ENCODE results near the gene MTHFD2L. TPM values are rescaled to one million over a fixed set of nuclear protein-coding genes. Genes with fewer than 3 reads are reported as not detected.
A peak's percentile ranks its signal among the peaks of the same experiment; 100 is the strongest.

The MTHFD2L gene
- total RNA-seq, 1 experiment from 2014 or later: 24.1 TPM

DNA sequence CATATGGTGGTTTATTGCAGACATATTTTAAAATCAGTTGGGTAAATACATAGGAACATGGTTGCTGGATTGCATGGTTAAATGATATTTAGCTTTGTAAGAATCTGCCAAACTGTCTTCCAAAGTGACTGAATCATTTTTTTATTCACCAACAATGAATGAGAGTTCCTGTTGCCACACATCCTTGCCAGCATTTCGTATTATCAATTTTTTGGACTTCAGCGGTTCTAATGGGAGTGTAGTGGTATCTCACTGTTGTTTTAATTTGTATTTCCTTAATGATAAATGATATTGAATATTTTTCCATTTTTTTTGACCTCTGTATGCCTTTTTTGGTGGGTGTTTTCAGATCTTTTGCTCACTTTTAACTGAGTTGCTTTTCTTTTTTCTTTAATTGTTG is 1.4 kb upstream of the MTHFD2L start:
- Mint-ChIP-seq H3K36me3 (ENCODE audit: insufficient read depth, unreplicated experiment) (peaks cover 35% of the 10 kb centered on the region), H3K9me3 (ENCODE audit: low read depth, unreplicated experiment) (no peaks in the 10 kb centered on the region), H3K4me1 (ENCODE audit: low read depth, unreplicated experiment) (peaks cover 17% of the 10 kb centered on the region), H3K4me3 (ENCODE audit: low read depth, unreplicated experiment) (peak overlapping the region; percentile 79), H3K27ac (ENCODE audit: unreplicated experiment) (peak overlapping the region; percentile 77), H3K27me3 (ENCODE audit: unreplicated experiment) (no peaks in the 10 kb centered on the region)
- BruUV-seq (replicated peaks): no TSS peak
- no peak for DNase-seq
- CTCF ChIA-PET: interaction anchor here (1.0 kb wide), 1 partner anchor 114 kb away, joined by 3 read pairs; no protein-coding TSS in a partner anchor
- TF ChIP-seq, protein P1, sequence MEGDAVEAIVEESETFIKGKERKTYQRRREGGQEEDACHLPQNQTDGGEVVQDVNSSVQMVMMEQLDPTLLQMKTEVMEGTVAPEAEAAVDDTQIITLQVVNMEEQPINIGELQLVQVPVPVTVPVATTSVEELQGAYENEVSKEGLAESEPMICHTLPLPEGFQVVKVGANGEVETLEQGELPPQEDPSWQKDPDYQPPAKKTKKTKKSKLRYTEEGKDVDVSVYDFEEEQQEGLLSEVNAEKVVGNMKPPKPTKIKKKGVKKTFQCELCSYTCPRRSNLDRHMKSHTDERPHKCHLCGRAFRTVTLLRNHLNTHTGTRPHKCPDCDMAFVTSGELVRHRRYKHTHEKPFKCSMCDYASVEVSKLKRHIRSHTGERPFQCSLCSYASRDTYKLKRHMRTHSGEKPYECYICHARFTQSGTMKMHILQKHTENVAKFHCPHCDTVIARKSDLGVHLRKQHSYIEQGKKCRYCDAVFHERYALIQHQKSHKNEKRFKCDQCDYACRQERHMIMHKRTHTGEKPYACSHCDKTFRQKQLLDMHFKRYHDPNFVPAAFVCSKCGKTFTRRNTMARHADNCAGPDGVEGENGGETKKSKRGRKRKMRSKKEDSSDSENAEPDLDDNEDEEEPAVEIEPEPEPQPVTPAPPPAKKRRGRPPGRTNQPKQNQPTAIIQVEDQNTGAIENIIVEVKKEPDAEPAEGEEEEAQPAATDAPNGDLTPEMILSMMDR (IDR thresholded peaks at IDR 0.05; ENCODE audit: unreplicated experiment): no peak
- intact Hi-C loops (cut with micrococcal nuclease; ENCODE audit: unreplicated experiment): no loop called here

DNA sequence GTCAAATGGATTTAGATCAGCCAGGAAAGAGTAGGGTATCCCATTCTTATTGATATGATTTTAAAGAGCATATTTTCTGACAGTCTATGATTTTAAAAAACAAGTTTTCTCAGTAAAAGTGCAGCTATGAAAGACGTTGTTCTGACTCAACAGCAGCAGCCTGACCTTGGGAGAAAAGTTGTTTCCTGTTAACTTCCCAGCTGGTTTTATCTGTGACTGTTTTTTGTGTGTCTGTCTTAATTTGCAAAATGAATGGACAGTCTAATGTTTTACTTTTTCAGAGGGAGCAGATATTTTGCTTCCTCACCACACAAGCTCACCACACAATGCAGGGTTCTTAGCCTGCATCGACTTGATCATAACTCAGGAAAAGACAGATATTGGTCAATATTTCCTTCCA is 764 bp upstream of the MTHFD2L start:
- TSS peak; percentile 97 for BruUV-seq (replicated peaks)
- TF ChIP-seq, protein P1 (IDR thresholded peaks at IDR 0.05; ENCODE audit: unreplicated experiment): no peak
- Mint-ChIP-seq H3K4me3 (ENCODE audit: low read depth, unreplicated experiment) (peak overlapping the region; percentile 79), H3K9me3 (ENCODE audit: low read depth, unreplicated experiment) (no peaks in the 10 kb centered on the region), H3K36me3 (ENCODE audit: insufficient read depth, unreplicated experiment) (peaks cover 39% of the 10 kb centered on the region), H3K27ac (ENCODE audit: unreplicated experiment) (peak overlapping the region; percentile 77), H3K27me3 (ENCODE audit: unreplicated experiment) (no peaks in the 10 kb centered on the region), H3K4me1 (ENCODE audit: low read depth, unreplicated experiment) (peaks cover 23% of the 10 kb centered on the region)
- CTCF ChIA-PET: interaction anchor here (1.0 kb wide), 1 partner anchor 115 kb away, joined by 3 read pairs; no protein-coding TSS in a partner anchor
- intact Hi-C loops (cut with micrococcal nuclease; ENCODE audit: unreplicated experiment): no loop called here
- DNase-seq: no peak

DNA sequence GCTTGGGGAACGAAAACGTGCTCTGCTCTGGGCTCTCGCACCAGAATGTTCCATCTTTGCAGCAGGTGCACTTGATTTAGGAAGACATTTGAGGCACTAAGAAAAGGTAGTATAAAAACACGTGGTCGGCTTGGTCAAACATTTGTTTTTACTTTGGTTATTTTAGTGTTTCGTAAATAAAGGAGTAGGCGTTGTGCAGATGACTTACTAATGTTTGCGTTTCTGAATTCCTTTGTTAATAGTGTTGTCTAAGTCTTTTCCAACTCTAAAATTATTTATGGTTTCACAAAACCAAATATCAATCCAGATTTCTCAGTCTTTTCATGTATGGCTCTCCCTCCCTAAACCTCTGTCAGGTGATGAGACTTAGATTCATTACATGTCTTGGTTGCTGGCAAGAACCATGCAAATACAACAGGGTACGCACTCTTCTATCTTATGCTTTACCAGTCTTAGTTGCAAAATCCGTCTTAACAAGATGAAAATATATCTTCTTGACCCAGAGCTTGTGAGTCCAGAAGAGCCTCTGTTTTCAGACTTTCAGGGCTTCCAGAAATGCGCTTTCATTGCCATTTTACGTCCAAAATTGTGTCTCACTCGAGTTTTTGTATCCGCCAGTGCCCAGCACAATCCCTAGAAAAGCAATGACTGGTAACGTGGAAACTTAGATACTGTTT is 686 bp downstream of the MTHFD2L start:
- intact Hi-C loops (cut with micrococcal nuclease; ENCODE audit: unreplicated experiment): no loop called here
- peak overlapping the region; percentile 77 for H3K27ac Mint-ChIP-seq (ENCODE audit: unreplicated experiment)
- peaks cover 39% of the 10 kb centered on the region for H3K36me3 Mint-ChIP-seq (ENCODE audit: insufficient read depth, unreplicated experiment)
- no peaks in the 10 kb centered on the region for H3K9me3 Mint-ChIP-seq (ENCODE audit: low read depth, unreplicated experiment)
- peaks cover 23% of the 10 kb centered on the region for H3K4me1 Mint-ChIP-seq (ENCODE audit: low read depth, unreplicated experiment)
- peak overlapping the region; percentile 79 for H3K4me3 Mint-ChIP-seq (ENCODE audit: low read depth, unreplicated experiment)
- DNase-seq: no peak
- CTCF ChIA-PET: interaction anchor here (0.6 kb wide), 1 partner anchor 160 kb away, joined by 5 read pairs; the partner anchor contains the start of gene CXCL5
- H3K27me3 Mint-ChIP-seq (ENCODE audit: unreplicated experiment): no peaks in the 10 kb centered on the region
- BruUV-seq (replicated peaks): TSS peak; percentile 38
- TF ChIP-seq, protein P1 (IDR thresholded peaks at IDR 0.05; ENCODE audit: unreplicated experiment): no peak

DNA sequence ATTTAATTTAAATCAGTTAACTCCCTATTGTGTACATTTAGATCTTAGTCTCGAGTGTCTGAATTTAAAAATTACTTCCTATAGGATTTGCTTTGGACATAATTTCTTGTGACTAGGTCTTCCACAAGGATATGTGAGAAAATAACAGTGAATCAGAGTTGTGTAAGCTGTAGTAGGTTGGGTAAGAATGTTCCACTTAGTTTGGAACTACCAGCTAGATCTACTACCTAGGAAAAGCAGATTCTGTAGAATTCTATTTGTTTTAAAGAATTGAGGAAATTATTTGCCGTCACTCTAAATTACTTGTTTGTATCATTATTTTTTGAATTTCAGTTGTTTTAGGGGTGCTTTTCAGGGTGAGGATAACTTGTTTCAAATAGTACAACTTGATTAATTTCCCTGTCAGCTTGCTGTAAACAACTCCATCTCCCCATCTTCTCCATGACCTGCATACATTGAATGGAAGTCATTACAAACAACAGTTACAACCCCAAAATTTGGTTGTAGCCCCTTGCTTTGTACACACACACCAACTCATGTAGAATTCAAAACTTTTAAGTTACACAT is 1.3 kb downstream of the MTHFD2L start:
- CTCF ChIA-PET: no interaction called here
- no peaks in the 10 kb centered on the region for H3K9me3 Mint-ChIP-seq (ENCODE audit: low read depth, unreplicated experiment)

More for the DNA sequence above, 1.3 kb downstream of the MTHFD2L start:
- Mint-ChIP-seq H3K27ac (ENCODE audit: unreplicated experiment) (peak overlapping the region; percentile 77), H3K4me1 (ENCODE audit: low read depth, unreplicated experiment) (peaks cover 23% of the 10 kb centered on the region), H3K36me3 (ENCODE audit: insufficient read depth, unreplicated experiment) (peaks cover 39% of the 10 kb centered on the region), H3K27me3 (ENCODE audit: unreplicated experiment) (no peaks in the 10 kb centered on the region), H3K4me3 (ENCODE audit: low read depth, unreplicated experiment) (peak overlapping the region; percentile 79)
- intact Hi-C loops (cut with micrococcal nuclease; ENCODE audit: unreplicated experiment): no loop called here
- no TSS peak for BruUV-seq (replicated peaks)
- TF ChIP-seq, protein P1 (IDR thresholded peaks at IDR 0.05; ENCODE audit: unreplicated experiment): no peak
- no peak for DNase-seq

All from Calu3 (cell line).